ENCODE measurements around the gene FGF18.

GRCh38 chr5:171498166-171498565 lies 78.7 kb downstream of the FGF18 start:
- TF ChIP-seq ZNF747 (tag by site-specific recombination; IDR thresholded peaks at IDR 0.05): no peak
- no peak for TF ChIP-seq ZNF785 (tag by site-specific recombination; IDR thresholded peaks at IDR 0.05)
- TF ChIP-seq PBX3 (CRISPR knock-in tag; IDR thresholded peaks at IDR 0.05): no peak
- no peak for TF ChIP-seq TCF7L2 (IDR thresholded peaks at IDR 0.05; ENCODE audit: borderline replicate concordance, low read depth, low read length)
- TF ChIP-seq ZSCAN18 (tag by site-specific recombination; IDR thresholded peaks at IDR 0.05): no peak
- no peak for TF ChIP-seq SP2 (tag by site-specific recombination; IDR thresholded peaks at IDR 0.05)
- no peak for TF ChIP-seq ZNF416 (tag by site-specific recombination; IDR thresholded peaks at IDR 0.05)
- TF ChIP-seq ZNF544 (tag by site-specific recombination; IDR thresholded peaks at IDR 0.05): no peak
- TF ChIP-seq ZNF148 (tag by site-specific recombination; IDR thresholded peaks at IDR 0.05; ENCODE audit: borderline replicate concordance): no peak
- TF ChIP-seq CTCF (tag by site-specific recombination; IDR thresholded peaks at IDR 0.05): no peak
